Renal cortex interstitium (tissue), 11 donors: ENCODE data around the gene DUSP10. TPM values are rescaled to one million over a fixed set of nuclear protein-coding genes. Genes with fewer than 3 reads are reported as not detected.

Experiments
- DNase-seq, 11 donors: peaks; one replicate each; pipeline ENCODE4 v3.0.0-alpha.2; 2013; ENCODE audit warnings: low read depth in 9 of 11, low spot score in 4 of 11; ENCODE audit errors: extremely low read depth in 1 of 11
- polyA plus RNA-seq, 3 donors: library from polyadenylated mRNA; unstranded; fragments of 120-200 nt; gene quantifications; one replicate each; pipeline ENCODE4 v1.2.1, GENCODE V29; 2013; ENCODE audit not compliant: insufficient read length in 3 of 3

DUSP10 gene
- polyA plus RNA-seq, 3 donors: 3.2 to 4.3 (median 3.5) TPM

DNA sequence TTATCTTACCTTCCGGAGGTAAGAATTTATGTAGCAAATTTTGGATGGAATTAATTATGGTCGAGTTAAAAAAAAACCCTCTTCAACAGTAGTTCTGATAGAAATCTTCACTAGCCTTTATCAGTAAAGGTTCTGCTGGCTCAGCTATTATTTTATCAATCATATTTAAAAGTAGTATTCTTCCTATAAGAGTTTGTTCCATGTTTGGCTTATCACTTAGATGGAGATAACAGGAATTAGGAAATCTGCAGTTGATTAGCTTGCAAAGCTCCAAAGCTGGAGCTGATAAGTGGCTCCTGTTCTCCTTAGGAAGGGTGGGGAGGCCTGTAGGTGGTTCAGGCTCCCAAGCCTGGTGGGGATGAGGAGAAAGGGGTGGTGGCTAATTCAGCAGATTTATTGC lies 31.5 kb upstream of the DUSP10 start:
- DNase-seq: no peak

DNA sequence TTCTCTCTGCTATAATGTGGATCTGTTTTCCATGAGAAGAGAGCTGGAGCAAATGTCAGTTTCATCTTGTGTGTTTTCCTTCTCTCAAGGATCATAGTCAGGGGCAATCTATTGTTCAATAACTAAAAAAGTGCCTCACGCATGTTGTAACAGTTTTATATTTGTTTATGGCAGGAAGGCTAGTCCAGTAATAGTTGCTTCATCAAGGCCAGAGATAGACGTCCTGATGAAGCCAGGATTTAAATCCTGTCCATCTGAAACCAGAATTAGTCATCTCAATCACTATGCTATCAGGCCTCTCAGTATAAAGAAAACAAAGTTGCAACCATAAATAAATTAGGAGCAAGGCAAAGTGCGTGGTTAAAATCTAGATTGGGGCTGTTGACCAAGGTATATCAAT lies 30.2 kb upstream of the DUSP10 start:
- DNase-seq: no peak

DNA sequence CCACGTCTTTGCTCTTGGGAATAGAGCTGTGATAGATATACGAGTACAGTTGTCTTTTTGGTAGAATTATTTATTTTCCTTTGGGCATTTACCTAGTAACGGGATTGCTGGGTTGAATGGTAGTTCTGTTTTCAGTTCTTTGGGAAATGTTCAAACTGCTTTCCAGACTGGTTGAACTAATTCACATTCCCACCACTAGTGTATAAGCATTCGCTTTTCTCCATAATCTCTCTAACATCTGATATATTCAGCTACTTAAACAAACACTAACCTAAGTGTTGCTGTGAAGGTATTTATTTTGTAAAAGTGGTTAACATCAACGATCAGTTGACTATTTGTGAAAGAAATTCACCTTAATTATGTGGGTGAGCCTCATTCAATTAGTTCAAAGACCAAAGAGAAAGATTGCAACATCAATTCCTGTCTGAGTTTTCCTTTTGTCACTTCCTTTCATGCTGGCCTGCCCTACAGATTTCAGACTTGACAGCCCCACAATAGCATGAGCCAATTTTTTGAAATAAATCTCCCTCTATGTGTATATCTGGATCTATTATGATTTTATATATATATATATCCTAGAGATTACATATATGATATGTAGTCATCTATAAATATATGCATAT lies 26.7 kb upstream of the DUSP10 start:
- no peak for DNase-seq

DNA sequence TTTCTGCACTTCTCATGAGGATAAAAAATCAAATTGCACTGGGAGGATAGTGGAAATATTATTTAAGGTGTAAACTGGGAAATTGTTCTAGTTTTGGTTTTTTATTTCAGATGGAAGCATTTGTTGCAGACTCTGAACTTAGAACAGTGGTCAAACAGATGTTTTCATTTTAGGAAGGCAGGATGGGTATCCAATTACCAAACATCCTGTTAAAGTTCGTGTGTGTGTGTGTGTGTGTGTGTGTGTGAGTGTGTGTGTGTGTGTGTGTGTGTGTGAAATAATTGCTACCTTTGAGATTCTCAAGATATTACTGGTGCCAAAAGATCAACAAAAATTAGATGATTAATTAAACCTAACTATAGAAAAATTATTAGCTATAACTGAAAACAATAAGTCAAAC lies 24.3 kb upstream of the DUSP10 start:
- DNase-seq: no peak

DNA sequence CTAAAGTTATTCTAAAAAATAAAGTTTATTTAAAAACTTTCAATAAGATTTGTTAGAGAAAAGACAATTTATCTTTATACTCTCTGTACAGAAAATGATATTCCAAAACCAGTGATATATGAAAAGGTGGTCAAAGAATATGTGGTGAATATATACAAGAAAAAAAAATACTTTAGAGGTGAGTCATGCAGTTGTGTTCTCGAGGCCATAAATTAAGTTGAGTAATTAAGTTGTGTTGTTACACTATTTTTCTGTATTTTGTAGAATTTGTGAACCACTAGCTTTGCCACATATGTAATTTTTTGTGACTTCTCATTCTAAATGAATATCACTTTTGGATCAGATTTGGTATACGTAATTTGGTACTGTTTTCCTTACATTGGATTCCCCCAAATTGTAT lies 23.6 kb upstream of the DUSP10 start:
- no peak for DNase-seq

DNA sequence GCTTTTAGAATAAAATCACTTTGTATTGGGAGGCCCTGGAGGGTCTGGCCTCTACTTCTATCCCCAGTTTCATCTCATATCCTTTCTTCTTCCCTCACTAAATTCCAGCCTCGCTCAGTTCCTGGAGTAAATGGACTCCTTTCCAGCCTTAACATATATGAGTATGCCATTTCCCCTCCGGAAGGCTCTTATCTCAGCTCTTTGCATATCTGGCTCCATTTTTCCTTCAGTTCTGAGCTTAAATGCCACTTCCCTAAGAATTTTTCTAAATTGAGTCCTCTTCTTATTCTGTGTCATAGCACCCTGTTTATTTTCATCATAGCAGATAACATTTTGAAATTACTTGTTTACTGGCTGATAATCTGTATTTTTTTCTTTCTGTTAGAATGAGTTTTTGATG lies 20.2 kb upstream of the DUSP10 start:
- no peak for DNase-seq

DNA sequence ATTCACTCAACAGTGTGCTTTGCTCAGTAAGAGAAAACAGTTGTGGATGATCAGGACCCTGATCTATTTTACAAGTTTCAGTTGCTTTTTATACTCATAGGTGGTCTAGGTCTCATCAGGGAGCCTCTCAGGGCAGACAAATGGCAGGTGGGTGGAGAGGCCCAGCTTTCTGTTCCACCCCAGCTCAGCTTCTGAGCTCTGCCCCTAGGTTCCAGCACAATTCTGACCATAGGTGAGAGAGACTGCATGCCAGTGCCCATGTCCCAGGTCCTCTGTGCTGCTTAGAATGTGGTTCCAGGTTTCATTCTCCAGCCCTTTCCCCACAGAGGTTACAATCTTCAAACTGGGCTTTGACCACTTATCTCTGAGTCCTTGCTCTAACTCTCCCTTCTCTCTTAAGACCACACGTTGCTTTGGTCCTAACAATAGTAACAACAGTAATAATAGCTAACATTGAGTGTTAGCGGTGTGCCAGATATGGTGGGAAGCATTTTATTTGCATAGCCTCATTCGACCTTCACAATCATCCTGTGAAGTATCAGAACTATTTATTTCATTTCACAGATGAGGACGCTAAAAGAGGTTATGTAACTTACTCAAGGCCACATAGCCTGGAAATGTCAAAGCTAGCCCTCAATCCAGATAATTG lies 19.6 kb upstream of the DUSP10 start:
- DNase-seq: no peak

DNA sequence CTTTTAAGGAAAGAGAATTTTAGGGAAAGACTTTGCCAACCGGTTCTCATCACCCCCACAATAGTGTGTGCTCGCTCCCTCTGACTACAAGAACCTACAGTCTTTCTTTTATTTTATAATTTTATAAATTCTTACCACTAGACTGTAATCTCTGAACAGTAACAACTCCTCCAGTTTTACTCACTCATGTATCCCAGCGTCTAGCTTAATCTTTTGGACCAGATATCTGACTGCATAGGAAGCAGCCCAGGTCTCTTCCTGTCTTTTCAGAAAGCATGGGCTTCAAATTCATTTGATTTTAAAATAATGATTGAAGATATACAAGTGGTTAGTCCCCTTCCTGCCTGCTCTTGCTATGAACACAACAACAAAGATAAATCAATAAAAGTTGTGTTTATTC lies 19.0 kb upstream of the DUSP10 start:
- DNase-seq: no peak

DNA sequence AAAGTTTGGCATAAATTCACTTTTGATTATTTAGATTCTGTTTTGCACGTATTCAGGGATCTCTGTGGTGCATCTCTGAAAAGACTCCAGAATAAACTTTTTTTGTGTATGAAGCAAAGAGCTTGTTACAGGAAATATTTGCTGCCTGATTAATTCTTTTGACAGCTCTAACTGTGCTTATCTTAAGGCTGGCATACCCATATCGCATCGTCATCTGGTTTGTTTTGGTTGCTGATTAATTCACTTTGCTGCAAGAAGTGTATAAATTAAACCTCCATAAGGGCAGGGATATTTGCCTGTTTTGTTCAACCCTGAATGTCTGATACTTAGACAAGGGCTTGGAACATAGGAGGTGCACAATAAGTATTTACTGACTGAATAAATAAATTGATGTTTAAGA lies 17.5 kb upstream of the DUSP10 start:
- DNase-seq: no peak

DNA sequence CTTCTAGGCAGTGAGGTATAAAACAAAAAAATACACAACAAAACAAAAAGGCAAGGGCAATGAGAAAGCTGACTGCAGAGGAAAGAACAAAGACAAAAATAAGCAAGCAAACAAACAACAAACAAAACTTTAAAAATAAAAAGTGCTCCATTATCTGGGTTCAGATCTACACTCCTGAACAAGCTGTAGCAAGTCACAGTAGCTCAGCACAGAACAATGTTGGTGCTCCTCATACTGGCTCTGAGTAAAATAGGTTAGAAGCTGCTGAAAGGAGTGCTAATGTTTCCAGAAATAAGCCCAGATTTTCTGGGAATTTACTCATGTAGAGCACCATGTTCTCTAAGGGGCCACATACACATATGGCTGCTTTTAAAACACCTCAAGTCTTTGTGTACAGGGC lies 16.6 kb upstream of the DUSP10 start:
- DNase-seq: no peak

DNA sequence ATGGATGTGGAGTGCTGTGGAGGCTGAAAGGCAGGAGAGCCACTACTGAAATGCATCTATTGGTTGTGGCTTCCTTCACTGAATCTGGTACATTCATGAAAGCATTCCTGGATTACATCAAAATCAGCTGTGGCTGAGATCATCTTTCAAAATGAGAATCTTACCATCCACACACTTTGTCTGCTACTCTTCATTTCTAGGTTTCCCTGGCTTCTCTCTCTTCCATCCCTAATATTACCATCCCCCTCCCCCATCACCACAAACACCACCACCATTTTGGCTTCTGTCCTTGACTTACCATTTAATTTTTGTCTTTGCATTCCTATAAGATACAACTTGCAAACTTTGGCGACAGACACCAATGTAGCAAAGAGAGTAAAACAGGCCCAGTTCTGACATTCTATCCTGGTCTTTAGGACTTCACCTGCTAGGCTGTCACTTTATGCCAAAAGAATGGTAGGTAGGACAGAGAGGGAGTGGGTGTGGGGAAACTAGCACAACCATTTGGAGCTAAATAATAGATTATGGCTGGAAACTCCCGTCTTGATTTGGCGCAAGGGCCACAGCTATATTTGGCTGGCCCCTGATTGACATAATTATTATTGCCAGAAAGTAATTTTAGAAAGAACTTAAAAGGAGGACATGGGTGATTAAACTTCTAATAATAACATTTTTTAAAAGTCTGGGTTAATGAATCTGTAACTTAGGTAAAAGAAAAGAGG lies 15.1 kb upstream of the DUSP10 start:
- DNase-seq: no peak

DNA sequence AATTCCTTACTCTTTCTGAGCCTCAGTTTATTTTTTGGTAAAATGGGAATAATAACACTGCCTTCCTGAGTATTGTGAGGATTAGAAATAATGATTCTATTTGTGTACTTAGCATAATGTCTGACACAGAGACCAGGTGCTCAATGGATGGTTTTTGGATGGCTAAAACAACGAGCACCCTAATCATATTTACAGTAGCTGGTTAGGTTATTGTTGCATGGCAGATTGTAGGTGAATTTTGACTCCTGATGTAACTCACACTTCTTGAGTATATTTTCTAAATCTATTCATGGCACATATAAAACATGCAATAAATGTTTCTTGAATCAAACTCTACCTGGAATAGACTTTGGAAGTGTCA lies 11.9 kb upstream of the DUSP10 start:
- no peak for DNase-seq

DNA sequence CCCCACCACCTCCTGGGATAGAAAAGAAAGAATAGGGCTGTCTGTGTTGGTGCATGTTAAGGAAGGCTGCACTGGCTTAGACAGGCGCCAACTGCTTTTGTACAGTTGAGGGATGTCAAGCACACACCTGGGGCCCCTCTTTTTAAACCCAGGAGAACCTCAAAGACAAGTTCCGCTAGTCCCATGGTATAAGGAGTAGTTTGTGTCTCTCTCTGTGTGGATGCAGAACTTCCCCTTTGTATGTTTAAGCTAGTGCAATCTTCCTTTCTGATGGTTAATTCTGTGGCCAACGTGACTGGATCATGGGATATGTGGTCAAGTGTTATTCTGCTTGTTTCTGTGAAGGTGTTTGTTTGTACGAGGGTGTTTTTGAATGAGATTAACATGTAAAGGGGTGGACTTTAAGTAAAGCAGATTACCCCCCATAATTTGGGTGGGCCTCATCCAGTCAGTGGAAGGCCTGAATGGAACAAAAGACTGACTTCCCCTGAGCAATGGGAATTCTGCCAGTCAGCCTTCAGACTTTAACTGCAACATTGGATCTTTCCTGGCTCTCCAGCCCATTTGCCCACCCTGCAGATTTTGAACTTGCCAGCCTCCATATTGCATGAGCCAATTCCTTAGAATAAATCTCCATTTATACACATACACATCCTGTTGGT lies 9.5 kb upstream of the DUSP10 start:
- DNase-seq: no peak

DNA sequence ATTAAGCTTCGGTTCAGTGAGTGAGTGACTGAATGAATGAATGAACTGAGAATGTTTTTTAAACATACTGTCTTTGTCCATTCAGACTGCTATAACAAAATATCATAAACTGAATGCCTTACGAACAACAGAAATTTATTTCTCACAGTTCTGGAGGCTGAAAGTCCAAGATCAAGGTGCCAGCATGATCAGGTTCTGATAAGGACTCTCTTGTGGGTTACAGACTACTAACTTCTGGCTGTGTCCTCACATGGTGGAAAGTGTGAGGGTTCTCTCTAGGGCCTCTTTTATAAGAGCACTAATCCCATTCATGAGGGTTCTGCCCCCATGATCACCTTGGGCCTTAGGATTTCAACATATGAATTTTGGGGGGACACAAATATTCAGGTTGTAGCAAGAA lies 7.1 kb upstream of the DUSP10 start:
- no peak for DNase-seq

DNA sequence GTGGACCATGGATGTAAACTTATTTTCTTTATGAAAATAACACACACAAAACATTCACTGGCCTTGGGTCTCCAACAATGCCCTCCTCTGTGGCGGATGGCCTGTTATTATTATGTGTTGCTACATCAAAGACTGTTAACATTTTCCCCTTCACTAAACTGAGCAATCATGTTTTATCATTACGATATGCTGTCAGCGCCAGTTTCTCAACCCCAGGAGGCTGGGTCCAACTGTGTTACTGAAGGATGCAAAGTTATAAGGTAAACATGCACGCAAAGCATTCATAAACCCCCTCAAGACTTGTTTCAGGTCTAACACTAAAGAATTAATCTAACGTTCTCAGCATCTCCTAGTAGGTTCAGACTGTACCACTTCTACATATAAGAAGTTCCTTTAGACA lies 6.0 kb upstream of the DUSP10 start:
- DNase-seq: no peak

DNA sequence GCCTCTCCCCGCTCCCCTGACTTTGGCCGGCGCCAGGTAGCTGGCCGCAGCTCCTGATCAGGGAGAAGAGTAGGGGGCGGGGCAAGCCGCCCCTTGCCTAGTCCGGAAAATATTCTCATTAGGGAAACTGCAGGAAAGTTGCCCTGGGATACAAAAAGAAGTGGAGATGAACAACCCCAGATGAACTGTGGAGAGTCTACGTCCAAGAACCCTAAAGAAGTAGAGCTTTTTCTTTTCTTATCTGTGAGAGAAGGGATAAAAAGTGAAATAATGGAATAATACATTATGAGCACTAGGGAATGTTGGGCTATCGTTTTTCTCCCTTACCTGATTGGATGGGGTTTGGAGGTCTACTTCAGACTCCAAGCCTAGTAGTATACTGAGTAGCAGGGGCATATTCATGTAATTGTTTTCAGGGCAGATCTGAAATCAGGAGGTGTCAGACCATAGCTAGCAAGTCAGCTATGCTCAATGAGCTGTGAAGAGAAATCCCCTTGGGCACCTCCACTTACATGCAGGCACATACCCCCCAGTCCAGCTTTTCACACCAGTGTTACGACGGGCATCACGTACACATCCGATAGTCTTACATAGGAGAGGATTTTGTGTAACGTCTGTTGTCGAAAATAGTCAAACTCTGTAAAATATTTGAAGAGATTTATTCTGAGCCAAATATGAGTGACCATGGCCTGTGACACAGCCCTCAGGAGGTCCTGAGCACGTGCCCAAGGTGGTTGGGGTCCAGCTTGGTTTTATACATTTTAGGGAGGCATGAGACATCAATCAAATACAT lies 1.7 kb upstream of the DUSP10 start:
- peak in 6 of 11 donors; percentile 8 to 46 (median 24) for DNase-seq

DNA sequence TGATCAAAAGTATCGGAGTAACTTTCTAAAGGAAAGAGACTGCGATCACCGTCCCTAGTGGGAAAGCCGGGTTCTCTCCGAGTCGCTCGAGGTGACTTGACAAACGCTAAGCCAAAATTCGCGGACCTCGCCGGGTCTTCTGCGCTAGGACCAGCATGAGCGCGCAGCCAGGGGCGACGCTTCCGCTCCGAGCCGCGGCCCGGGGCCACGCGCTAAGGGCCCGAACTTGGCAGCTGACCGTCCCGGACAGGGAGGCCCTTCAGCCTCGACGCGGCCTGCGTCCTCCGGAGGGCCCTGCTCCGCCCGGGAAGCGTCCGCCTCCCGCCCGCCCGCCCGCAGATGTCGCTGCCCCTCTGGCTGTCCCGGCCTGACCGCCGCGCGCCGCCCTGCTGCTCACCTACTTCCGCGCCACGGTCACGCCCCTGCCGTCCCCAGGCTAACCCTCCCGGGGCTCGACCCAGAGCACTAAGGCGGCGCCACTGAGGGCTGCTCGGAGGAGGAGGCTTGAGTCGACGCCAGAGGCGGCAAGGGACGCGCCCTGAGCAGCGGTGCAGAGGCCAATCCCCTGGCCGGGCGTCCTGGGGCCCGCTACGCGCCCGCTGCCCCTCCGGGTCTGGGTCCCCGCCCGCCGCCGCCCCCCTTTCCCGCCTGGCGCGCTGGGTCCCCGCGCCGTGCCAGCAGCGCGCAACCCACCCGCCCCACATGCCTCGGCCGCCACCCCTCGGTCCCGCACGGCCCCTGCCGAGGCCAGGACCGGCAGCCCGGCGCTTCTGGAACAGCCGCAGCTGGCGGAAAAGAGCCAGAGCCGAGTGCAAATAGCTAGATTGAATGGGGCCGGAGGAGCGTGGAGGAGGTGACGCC lies 896 bp upstream of the DUSP10 start:
- DNase-seq: peak in 8 of 11 donors; percentile 25 to 64 (median 58)

DNA sequence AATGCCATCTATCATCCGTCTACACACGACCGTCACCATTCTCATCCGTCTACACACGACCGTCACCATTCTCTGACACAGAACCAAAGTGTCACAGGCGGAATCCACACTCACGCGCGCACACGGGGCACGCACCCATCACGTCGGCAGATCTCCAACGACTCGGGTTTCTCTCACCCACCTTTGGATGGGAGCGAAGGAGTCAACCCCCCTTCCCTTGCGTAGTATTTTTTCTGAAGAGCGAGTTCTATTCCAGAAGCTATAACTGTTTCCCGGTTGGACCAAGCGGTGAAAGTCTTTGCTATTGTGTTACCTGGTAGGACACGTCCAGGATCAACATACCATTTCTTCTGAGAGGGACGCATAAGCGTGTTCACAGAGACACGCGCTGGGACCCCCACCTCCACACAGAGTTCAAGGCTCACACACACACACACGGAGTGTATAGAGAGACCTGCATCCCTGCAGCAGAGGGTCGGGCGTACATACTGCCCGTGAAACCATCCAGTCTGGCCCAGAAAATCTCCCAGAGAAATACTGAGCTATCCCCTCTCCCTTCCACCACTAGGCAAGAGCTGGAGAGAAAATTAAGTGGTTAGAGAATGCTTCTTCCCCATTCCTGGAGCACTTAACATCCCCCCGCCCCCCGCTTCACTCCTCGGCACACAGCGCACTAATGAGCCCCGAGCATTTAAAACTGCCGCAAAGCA lies 741 bp downstream of the DUSP10 start:
- DNase-seq: peak in 3 of 11 donors; percentile 27 to 53 (median 28)
